ENCODE data around the gene PDE11A.

Gene PDE11A

DNA sequence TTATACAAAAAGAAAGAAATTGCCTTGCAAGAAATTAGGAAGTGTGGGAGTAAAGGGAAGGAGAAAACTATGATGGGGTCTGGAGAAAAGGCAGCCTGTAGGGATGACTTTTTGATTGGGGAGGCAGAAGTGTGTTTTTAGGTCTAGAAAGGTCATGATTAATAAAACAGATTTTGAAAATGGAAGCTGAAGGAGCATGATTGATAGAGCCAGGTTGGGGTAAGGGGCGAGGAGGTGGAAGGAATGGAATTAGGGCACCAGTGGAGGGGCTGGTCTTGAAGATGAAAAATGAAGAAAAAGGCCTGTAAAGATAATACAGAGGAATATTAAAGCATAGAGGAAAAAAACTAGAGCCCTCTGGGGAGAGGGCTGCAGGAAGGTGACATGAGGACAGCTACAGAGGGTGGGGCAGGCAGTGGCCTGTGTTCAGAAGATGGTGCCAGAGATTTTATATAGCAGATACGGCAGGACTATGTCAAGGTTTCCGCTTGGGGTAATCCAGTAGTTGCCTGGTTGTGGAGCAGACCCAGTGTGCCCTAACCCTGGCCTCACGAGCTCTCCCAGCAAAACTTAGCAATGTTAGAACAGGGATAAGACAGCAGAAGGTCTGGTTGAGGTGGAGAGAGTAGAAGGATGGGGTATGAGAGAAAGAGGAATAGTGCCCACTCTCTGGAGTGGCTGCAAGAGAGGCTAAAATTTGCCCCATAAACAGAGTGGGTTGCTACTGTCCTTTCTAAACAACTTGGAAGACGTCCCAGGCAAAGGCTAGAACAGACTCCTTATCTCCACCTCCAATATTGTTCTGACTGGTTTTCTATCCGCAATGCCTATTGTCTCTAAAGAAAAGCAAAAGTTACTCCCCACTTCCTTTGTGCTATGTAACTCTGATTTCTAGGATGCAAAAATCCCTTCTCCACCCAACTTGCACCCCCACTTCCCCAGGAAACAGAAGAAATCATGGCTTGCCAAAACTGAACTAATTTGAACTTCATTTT lies 392.7 kb downstream of the PDE11A start:
- Histone ChIP-seq H3K4me3 (ENCODE audit: low read depth in 1 of 2, low read length in 2 of 2) (no peak overlapping the region), H3K9me3 (ENCODE audit: low read length) (no peaks in the 10 kb centered on the region), H3K27me3 (ENCODE audit: control insufficient read depth in 1 of 2, insufficient read depth in 2 of 2, low read length in 2 of 2) (no peaks in the 10 kb centered on the region), H3K9ac (ENCODE audit: low read length) (no peak overlapping the region), H3K4me1 (ENCODE audit: insufficient read depth, low read length) (peaks cover 25% of the 10 kb centered on the region), H3K27ac (ENCODE audit: low read depth, low read length) (no peak overlapping the region), H3K36me3 (ENCODE audit: insufficient read depth, low read length) (no peaks in the 10 kb centered on the region)

GRCh38 chr2:177678939-177679338 lies 393.6 kb downstream of the PDE11A start:
- H3K9me3 ChIP-seq (ENCODE audit: low read length): no peaks in the 10 kb centered on the region
- H3K27ac ChIP-seq (ENCODE audit: low read depth, low read length): no peak overlapping the region

GRCh38 chr2:177676636-177677035 lies 395.9 kb downstream of the PDE11A start:
- Histone ChIP-seq H3K9ac (ENCODE audit: low read length) (no peak overlapping the region), H3K4me1 (ENCODE audit: insufficient read depth, low read length) (peaks cover 25% of the 10 kb centered on the region), H3K36me3 (ENCODE audit: insufficient read depth, low read length) (no peaks in the 10 kb centered on the region), H3K27ac (ENCODE audit: low read depth, low read length) (no peak overlapping the region), H3K27me3 (ENCODE audit: control insufficient read depth in 1 of 2, insufficient read depth in 2 of 2, low read length in 2 of 2) (no peaks in the 10 kb centered on the region), H3K4me3 (ENCODE audit: low read depth in 1 of 2, low read length in 2 of 2) (no peak overlapping the region), H3K9me3 (ENCODE audit: low read length) (no peaks in the 10 kb centered on the region)

More at GRCh38 chr2:177678939-177679338, 393.6 kb downstream of the PDE11A start:
- H3K4me1 ChIP-seq (ENCODE audit: insufficient read depth, low read length): peaks cover 25% of the 10 kb centered on the region
- no peak overlapping the region for H3K9ac ChIP-seq (ENCODE audit: low read length)
- no peaks in the 10 kb centered on the region for H3K27me3 ChIP-seq (ENCODE audit: control insufficient read depth in 1 of 2, insufficient read depth in 2 of 2, low read length in 2 of 2)
- no peaks in the 10 kb centered on the region for H3K36me3 ChIP-seq (ENCODE audit: insufficient read depth, low read length)
- H3K4me3 ChIP-seq (ENCODE audit: low read depth in 1 of 2, low read length in 2 of 2): no peak overlapping the region

GRCh38 chr2:177675825-177676224 lies 396.8 kb downstream of the PDE11A start:
- Histone ChIP-seq H3K4me1 (ENCODE audit: insufficient read depth, low read length) (peaks cover 25% of the 10 kb centered on the region), H3K27me3 (ENCODE audit: control insufficient read depth in 1 of 2, insufficient read depth in 2 of 2, low read length in 2 of 2) (no peaks in the 10 kb centered on the region), H3K4me3 (ENCODE audit: low read depth in 1 of 2, low read length in 2 of 2) (no peak overlapping the region), H3K9me3 (ENCODE audit: low read length) (no peaks in the 10 kb centered on the region), H3K9ac (ENCODE audit: low read length) (no peak overlapping the region), H3K27ac (ENCODE audit: low read depth, low read length) (no peak overlapping the region), H3K36me3 (ENCODE audit: insufficient read depth, low read length) (no peaks in the 10 kb centered on the region)

GRCh38 chr2:177675350-177675821 lies 397.2 kb downstream of the PDE11A start:
- Histone ChIP-seq H3K4me3 (ENCODE audit: low read depth in 1 of 2, low read length in 2 of 2) (no peak overlapping the region), H3K27ac (ENCODE audit: low read depth, low read length) (no peak overlapping the region), H3K27me3 (ENCODE audit: control insufficient read depth in 1 of 2, insufficient read depth in 2 of 2, low read length in 2 of 2) (no peaks in the 10 kb centered on the region), H3K4me1 (ENCODE audit: insufficient read depth, low read length) (peaks cover 23% of the 10 kb centered on the region), H3K36me3 (ENCODE audit: insufficient read depth, low read length) (no peaks in the 10 kb centered on the region), H3K9me3 (ENCODE audit: low read length) (no peaks in the 10 kb centered on the region), H3K9ac (ENCODE audit: low read length) (no peak overlapping the region)

DNA sequence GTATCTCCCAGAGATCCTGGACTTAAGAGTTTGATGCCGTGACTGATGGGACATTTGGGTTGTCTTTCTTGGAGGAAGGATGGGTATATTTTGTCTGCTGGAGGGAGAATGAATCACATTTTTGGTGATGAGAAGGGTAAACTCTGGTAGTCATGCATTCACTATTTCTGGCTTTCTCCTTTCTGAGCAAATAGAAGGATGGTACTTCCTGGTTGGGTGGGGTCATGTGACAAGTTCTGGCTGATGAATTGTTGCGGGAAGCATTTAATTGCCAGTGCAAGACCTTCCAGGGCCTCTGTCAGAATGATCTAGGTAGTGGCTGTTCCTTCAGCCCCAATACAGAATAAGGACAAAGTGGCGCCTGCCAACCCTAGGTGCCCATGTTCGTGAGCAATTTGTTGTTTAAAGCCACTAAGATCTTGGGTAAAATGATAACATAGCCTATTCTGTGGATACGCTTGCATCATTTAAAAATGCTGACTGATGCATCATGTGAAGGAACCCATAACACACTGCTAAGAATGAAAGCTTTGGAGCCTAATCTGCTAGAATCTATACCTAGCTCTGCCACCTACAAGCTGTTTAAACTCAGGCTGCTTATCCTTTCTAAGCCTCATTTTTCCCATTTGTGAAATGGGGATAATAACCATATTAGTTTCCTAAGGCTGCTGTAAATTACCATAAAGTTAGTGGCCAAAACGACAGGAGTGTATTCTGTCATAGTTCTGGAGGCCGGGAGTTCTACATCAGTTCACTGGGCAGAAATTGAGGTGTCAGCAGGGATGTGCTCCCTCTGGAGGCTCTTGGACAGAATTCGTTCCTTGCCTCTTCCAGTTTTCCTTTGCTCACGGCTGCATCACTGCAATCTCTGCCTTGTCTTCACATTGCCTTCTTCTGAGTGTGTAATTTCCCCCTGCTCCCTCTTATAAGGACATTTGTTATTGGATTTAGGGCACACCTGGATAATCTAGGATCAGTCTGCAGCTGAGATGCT lies 398.7 kb downstream of the PDE11A start:
- Histone ChIP-seq H3K4me1 (ENCODE audit: insufficient read depth, low read length) (peaks cover 22% of the 10 kb centered on the region), H3K27me3 (ENCODE audit: control insufficient read depth in 1 of 2, insufficient read depth in 2 of 2, low read length in 2 of 2) (no peaks in the 10 kb centered on the region), H3K4me3 (ENCODE audit: low read depth in 1 of 2, low read length in 2 of 2) (no peak overlapping the region), H3K36me3 (ENCODE audit: insufficient read depth, low read length) (no peaks in the 10 kb centered on the region), H3K27ac (ENCODE audit: low read depth, low read length) (no peak overlapping the region), H3K9ac (ENCODE audit: low read length) (no peak overlapping the region), H3K9me3 (ENCODE audit: low read length) (no peaks in the 10 kb centered on the region)

GRCh38 chr2:177671662-177672061 lies 400.9 kb downstream of the PDE11A start:
- Histone ChIP-seq H3K4me1 (ENCODE audit: insufficient read depth, low read length) (peaks cover 22% of the 10 kb centered on the region), H3K27ac (ENCODE audit: low read depth, low read length) (no peak overlapping the region), H3K4me3 (ENCODE audit: low read depth in 1 of 2, low read length in 2 of 2) (no peak overlapping the region), H3K9me3 (ENCODE audit: low read length) (no peaks in the 10 kb centered on the region), H3K36me3 (ENCODE audit: insufficient read depth, low read length) (no peaks in the 10 kb centered on the region), H3K27me3 (ENCODE audit: control insufficient read depth in 1 of 2, insufficient read depth in 2 of 2, low read length in 2 of 2) (no peaks in the 10 kb centered on the region), H3K9ac (ENCODE audit: low read length) (no peak overlapping the region)

DNA sequence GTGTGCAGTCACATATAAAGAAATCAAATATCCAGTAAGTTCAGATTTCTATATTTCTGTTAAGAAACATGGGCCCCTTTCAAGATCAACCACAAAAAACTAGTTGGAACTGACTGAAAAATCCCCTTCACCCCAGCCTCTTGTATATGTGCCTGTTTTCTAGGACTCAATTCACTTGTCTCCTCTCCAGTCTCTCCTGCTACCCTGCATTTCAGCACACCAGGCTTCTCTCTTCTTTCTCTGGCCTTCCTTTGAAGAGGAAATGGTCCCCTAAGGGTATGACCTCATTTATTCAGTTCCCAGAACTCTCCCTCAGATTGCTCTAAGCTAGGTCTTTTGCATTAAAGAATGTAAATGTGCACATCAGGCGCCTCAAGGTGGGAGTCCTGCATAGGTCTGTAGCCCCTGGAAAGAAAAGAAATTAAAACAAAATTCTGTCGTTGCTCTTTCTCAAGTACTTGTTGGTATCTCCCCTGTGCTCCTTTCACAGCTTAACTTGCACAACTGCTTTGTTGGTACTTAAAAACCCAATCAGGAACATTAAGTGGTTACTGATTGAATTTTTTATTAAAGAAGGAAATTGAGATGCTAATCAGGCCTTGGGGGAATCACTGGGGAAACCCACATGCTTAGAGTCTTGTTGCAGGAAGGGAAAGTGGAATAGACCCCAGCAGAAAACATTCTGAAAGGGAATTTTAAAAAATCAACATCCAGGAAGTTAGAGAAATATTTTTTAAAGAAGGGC lies 401.6 kb downstream of the PDE11A start:
- Histone ChIP-seq H3K4me3 (ENCODE audit: low read depth in 1 of 2, low read length in 2 of 2) (no peak overlapping the region), H3K36me3 (ENCODE audit: insufficient read depth, low read length) (no peaks in the 10 kb centered on the region), H3K27ac (ENCODE audit: low read depth, low read length) (no peak overlapping the region), H3K27me3 (ENCODE audit: control insufficient read depth in 1 of 2, insufficient read depth in 2 of 2, low read length in 2 of 2) (no peaks in the 10 kb centered on the region), H3K9me3 (ENCODE audit: low read length) (no peaks in the 10 kb centered on the region), H3K4me1 (ENCODE audit: insufficient read depth, low read length) (peaks cover 15% of the 10 kb centered on the region), H3K9ac (ENCODE audit: low read length) (no peak overlapping the region)

GRCh38 chr2:177669625-177670330 lies 402.8 kb downstream of the PDE11A start:
- Histone ChIP-seq H3K9ac (ENCODE audit: low read length) (no peak overlapping the region), H3K4me1 (ENCODE audit: insufficient read depth, low read length) (peaks cover 5% of the 10 kb centered on the region), H3K27me3 (ENCODE audit: control insufficient read depth in 1 of 2, insufficient read depth in 2 of 2, low read length in 2 of 2) (no peaks in the 10 kb centered on the region), H3K36me3 (ENCODE audit: insufficient read depth, low read length) (no peaks in the 10 kb centered on the region), H3K9me3 (ENCODE audit: low read length) (no peaks in the 10 kb centered on the region), H3K27ac (ENCODE audit: low read depth, low read length) (no peak overlapping the region), H3K4me3 (ENCODE audit: low read depth in 1 of 2, low read length in 2 of 2) (no peak overlapping the region)

GRCh38 chr2:177669201-177669600 lies 403.4 kb downstream of the PDE11A start:
- no peak overlapping the region for H3K9ac ChIP-seq (ENCODE audit: low read length)
- no peak overlapping the region for H3K27ac ChIP-seq (ENCODE audit: low read depth, low read length)
- no peaks in the 10 kb centered on the region for H3K36me3 ChIP-seq (ENCODE audit: insufficient read depth, low read length)
- no peak overlapping the region for H3K4me3 ChIP-seq (ENCODE audit: low read depth in 1 of 2, low read length in 2 of 2)
- peaks cover 5% of the 10 kb centered on the region for H3K4me1 ChIP-seq (ENCODE audit: insufficient read depth, low read length)
- H3K9me3 ChIP-seq (ENCODE audit: low read length): no peaks in the 10 kb centered on the region
- H3K27me3 ChIP-seq (ENCODE audit: control insufficient read depth in 1 of 2, insufficient read depth in 2 of 2, low read length in 2 of 2): no peaks in the 10 kb centered on the region

All from muscle layer of colon (tissue), 2 donors.